22Rv1 (cell line): Measurements from ENCODE around the gene NOL4L.

Source experiments
- ZFX ChIP-seq: fragments of 450-650 bp; IDR thresholded peaks from 2 replicates; pipeline ENCODE4 v1.6.1; 2017; ENCODE audit warnings: antibody characterized with exemption, borderline replicate concordance
- TF ChIP-seq, protein P1 (sequence below): fragments of 450-650 bp; IDR thresholded peaks from 2 replicates; pipeline ENCODE4 v1.5.1; 2017; ENCODE audit warnings: mild to moderate bottlenecking

DNA sequence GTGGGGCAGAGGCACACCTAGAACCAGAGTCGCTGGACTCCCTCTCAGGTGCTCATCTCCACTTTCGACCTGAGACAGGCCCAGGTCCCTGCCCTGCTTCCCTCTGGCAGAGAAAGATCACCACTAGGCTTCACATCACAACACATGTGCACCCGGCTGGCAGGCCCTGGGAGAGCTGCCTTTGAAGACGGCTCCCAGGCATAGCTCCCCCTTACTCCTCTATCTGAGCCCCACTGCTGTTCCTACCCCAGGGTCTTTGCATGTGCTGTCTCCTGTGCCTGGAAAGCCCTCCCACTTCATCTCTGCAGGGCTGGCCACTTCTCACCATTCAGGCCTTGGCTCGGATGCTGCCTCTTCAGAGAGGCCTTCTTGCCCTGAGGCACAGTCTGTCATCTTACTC, 89.2 kb downstream of the NOL4L start:
- TF ChIP-seq, protein P1, sequence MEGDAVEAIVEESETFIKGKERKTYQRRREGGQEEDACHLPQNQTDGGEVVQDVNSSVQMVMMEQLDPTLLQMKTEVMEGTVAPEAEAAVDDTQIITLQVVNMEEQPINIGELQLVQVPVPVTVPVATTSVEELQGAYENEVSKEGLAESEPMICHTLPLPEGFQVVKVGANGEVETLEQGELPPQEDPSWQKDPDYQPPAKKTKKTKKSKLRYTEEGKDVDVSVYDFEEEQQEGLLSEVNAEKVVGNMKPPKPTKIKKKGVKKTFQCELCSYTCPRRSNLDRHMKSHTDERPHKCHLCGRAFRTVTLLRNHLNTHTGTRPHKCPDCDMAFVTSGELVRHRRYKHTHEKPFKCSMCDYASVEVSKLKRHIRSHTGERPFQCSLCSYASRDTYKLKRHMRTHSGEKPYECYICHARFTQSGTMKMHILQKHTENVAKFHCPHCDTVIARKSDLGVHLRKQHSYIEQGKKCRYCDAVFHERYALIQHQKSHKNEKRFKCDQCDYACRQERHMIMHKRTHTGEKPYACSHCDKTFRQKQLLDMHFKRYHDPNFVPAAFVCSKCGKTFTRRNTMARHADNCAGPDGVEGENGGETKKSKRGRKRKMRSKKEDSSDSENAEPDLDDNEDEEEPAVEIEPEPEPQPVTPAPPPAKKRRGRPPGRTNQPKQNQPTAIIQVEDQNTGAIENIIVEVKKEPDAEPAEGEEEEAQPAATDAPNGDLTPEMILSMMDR, result no peak
- TF ChIP-seq ZFX, result no peak
